ENCODE results near the gene MASP2.
"Not testable (repeated sequence)": the region's sequence is repeated elsewhere in the genome, so short reads cannot be mapped to it uniquely, and the experiment has no call there.

Gene MASP2

DNA sequence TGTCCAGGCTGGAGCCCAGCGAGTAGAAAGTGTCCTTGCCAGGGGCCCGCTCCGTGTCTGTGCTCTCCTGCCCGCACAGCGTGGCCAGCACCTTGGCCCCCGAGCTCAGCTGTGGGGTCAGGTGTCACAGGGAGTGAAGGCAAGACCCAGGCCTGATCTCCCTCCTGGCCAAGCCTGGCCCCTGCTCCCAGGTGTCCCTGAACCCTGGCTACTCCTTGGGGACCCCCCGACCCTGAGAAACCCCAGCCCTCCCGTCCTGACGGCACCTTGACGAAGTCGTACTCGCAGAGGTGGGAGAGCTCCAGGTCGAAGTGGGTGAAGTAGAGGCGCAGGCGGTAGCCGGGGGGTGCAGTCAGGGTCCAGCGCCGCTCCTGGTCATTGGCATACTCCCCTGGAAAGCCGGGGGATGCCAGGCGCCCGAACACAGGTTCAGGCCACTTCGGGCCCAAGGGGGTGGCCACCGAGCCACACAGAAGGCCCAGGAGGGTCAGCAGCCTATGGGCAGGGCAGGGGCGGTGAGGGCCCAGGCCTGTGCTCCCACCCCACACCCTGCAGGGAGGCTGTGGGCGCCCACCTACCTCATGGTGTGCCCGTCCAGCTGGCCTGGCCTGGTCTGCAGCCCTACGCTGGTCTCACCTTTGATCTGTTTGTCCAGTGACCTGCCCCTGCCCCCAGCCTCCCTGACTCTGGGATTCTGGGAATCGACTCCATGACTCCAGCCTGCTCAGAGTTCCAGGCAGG lies at the start of gene MASP2:
MASP2 (minus strand) TSS at position 615 of the 741 bp plus-strand sequence; CDS start at position 583, 32 bp downstream.
- Histone ChIP-seq H3K27me3 (ENCODE audit: insufficient read depth, low read depth, severe bottlenecking) (no peaks in the 10 kb centered on the region), H3K36me3 (no peaks in the 10 kb centered on the region), H3K9me3 (ENCODE audit: severe bottlenecking) (no peaks in the 10 kb centered on the region), H3K27ac (no peak within 1 kb of the TSS), H3K4me3 (ENCODE audit: low read depth, low read length) (no peak within 1 kb of the TSS)
- DNase-seq = no peak
- TF ChIP-seq, protein P1, sequence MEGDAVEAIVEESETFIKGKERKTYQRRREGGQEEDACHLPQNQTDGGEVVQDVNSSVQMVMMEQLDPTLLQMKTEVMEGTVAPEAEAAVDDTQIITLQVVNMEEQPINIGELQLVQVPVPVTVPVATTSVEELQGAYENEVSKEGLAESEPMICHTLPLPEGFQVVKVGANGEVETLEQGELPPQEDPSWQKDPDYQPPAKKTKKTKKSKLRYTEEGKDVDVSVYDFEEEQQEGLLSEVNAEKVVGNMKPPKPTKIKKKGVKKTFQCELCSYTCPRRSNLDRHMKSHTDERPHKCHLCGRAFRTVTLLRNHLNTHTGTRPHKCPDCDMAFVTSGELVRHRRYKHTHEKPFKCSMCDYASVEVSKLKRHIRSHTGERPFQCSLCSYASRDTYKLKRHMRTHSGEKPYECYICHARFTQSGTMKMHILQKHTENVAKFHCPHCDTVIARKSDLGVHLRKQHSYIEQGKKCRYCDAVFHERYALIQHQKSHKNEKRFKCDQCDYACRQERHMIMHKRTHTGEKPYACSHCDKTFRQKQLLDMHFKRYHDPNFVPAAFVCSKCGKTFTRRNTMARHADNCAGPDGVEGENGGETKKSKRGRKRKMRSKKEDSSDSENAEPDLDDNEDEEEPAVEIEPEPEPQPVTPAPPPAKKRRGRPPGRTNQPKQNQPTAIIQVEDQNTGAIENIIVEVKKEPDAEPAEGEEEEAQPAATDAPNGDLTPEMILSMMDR (IDR thresholded peaks at IDR 0.05; ENCODE audit: low read depth, low read length) = no peak

DNA sequence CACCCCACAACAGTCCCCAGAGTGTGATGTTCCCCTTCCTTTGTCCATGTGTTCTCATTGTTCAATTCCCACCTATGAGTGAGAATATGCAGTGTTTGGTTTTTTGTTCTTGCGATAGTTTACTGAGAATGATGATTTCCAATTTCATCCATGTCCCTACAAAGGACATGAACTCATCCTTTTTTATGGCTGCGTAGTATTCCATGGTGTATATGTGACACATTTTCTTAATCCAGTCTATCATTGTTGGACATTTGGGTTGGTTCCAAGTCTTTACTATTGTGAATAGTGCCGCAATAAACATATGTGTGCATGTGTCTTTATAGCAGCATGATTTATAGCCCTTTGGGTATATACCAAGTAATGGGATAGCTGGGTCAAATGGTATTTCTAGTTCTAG lies 36.7 kb upstream of the MASP2 start:
- H3K36me3 ChIP-seq = peaks cover 81% of the 10 kb centered on the region
- H3K27ac ChIP-seq; H3K9me3 ChIP-seq (ENCODE audit: severe bottlenecking); DNase-seq; H3K27me3 ChIP-seq (ENCODE audit: insufficient read depth, low read depth, severe bottlenecking); H3K4me3 ChIP-seq (ENCODE audit: low read depth, low read length): not testable (repeated sequence)

DNA sequence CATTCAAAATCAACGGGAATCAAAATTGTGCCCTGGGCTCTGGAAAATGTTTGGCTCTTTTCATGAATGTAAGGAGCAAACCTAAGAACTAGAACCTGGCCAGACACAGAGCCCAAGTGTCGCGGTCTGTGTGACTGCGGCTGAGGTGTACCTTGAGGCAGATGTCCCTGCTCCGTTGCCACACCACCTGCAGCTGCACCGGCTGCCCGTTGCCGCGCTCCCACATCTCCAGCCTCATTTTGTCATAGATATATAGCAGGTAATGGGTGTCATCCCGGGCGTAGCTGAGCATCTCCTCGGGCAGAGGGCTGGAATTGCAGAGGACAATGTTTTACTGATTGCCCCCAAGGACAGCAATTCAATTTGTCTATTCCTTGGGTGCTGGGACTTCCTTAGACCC lies 33.9 kb upstream of the MASP2 start:
- TF ChIP-seq, protein P1 (IDR thresholded peaks at IDR 0.05; ENCODE audit: low read depth, low read length) = no peak
- Histone ChIP-seq H3K36me3 (peaks cover 81% of the 10 kb centered on the region), H3K9me3 (ENCODE audit: severe bottlenecking) (no peaks in the 10 kb centered on the region)

DNA sequence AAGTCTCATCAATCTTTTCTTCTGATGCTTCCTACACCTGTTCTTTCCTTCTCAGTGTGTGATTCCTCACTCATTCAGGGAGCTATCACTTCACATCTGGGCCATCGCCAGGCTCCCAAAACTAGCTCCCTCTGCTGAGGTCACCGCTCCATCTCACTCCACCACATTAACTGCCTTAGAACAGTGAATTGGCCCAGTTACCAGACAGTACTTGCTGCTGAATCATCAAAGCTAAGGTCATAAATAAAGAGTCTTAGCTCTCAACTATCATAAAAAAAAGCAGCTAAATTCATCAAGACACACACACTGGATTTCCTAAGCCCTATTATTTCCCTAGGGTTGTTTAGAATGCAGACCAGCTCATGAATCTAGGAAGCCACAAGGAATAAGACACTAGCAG lies 31.6 kb upstream of the MASP2 start:
- H3K27ac ChIP-seq = peak overlapping the region; percentile 33; the same call in 1 of the 2 replicates
- DNase-seq = no peak
- peaks cover 82% of the 10 kb centered on the region for H3K36me3 ChIP-seq
- no peaks in the 10 kb centered on the region for H3K9me3 ChIP-seq (ENCODE audit: severe bottlenecking)
- H3K4me3 ChIP-seq (ENCODE audit: low read depth, low read length) = no peak overlapping the region
- H3K27me3 ChIP-seq (ENCODE audit: insufficient read depth, low read depth, severe bottlenecking) = no peaks in the 10 kb centered on the region
- TF ChIP-seq, protein P1 (IDR thresholded peaks at IDR 0.05; ENCODE audit: low read depth, low read length) = no peak

More for the DNA sequence above, 33.9 kb upstream of the MASP2 start:
- Histone ChIP-seq H3K27ac (0 out of 2 replicates have a peak overlapping the region, but pooled peaks have one; percentile 23), H3K27me3 (ENCODE audit: insufficient read depth, low read depth, severe bottlenecking) (no peaks in the 10 kb centered on the region), H3K4me3 (ENCODE audit: low read depth, low read length) (no peak overlapping the region)
- DNase-seq = no peak

DNA sequence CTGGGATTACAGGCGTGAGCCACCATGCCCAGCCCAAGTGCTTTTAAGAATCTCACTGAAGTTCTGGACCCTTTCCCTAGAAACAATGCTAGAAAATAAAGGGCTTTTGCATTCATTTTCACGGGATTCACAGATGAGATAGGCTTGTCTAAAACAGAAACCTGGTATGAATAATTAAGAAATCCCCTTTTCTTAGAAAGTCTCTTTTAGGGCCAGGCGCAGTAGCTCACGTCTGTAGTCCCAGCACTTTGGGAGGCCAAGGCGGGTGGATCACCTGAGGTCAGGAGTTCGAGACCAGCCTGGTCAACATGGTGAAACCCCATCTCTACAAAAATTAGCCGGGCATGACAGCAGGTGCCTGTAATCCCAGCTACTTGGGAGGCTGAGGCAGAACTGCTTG lies 26.4 kb upstream of the MASP2 start:
- not testable (repeated sequence) for H3K4me3 ChIP-seq (ENCODE audit: low read depth, low read length); H3K27ac ChIP-seq; DNase-seq; H3K27me3 ChIP-seq (ENCODE audit: insufficient read depth, low read depth, severe bottlenecking); H3K9me3 ChIP-seq (ENCODE audit: severe bottlenecking)
- peaks cover 91% of the 10 kb centered on the region for H3K36me3 ChIP-seq

DNA sequence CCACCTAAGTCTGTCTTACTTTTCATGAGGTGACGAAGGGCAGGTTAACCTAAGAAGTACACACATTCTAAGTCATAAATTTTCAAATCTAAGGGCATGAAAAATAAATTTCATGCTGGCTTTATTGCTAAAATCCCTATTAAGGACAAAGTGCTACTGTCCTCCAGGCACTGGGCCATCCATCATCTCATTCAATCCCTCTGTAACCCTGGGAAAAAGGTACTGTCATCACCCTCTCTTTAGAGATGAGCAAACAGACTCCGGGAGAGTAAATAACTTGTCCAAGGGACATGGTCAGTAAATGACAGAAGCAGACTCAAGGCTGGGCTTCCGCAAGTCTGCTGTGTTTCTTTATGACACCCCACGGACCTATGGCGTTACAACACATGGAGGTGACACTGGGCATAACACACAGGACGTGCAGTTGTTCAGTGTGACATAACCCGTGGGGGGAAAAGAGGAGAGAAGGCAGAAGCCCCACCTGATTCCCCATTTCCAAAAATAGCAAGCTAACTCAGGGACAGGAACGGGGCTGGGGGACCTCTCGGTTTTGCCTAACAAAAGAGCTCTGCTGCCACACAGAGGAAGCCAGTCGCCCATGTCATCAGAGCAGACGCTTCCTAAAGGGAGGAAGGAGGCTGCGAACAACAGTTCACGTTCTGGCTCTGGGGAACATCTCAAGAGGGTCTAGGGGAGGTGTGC lies 25.3 kb upstream of the MASP2 start:
- Histone ChIP-seq H3K36me3 (peaks cover 93% of the 10 kb centered on the region), H3K27me3 (ENCODE audit: insufficient read depth, low read depth, severe bottlenecking) (no peaks in the 10 kb centered on the region), H3K27ac (no peak overlapping the region), H3K4me3 (ENCODE audit: low read depth, low read length) (no peak overlapping the region), H3K9me3 (ENCODE audit: severe bottlenecking) (no peaks in the 10 kb centered on the region)
- DNase-seq = no peak
- TF ChIP-seq, protein P1 (IDR thresholded peaks at IDR 0.05; ENCODE audit: low read depth, low read length) = no peak
